K562 (cell line): ENCODE results near the gene PAX5. TPM values are rescaled to one million over a fixed set of nuclear protein-coding genes. Genes with fewer than 3 reads are reported as not detected.

ENCODE experiments used
- ATAC-seq: fragments of 200-7000 bp; cut with Tn5 transposase; 3 replicates; pipeline ENCODE4 v1.9.1; 2020; ENCODE audit warnings: moderate library complexity
- BruUV-seq: library from RNA; stranded (reverse); fragments of 400-500 nt; replicated peaks from 2 replicates; lab custom pipeline; 2021; lab: Mats Ljungman, UMichigan
- CTCF ChIA-PET: fragments of 300-600 bp; formaldehyde crosslinking; extraction: SDS; loops from one replicate; lab custom pipeline; 2021; ENCODE audit warnings: low intra/inter-chr PET ratio; lab: Yijun Ruan, JAX
- POLR2A ChIA-PET: fragments of 300-600, 350-650 bp; sonication (Branson Sonifier 250); formaldehyde crosslinking; extraction: SDS; loops from one replicate; lab custom pipeline; 2021; ENCODE audit warnings: antibody characterized with exemption, inconsistent platforms; lab: Yijun Ruan, JAX
- DNase-seq, 4 experiments: peaks; one replicate each; pipeline versions ENCODE4 v3.0.0 to v3.0.0-alpha.2; 2011 to 2018; ENCODE audit warnings: low spot score in 3 of 4, mixed read lengths in 3 of 4; ENCODE audit errors: extremely low read depth in 1 of 4
- FAIRE-seq: peaks from 2 replicates; lab custom pipeline; 2011; peaks lifted over from hg19 to GRCh38; lab: Jason Lieb, UNC
- H2AFZ ChIP-seq: 2 replicates; pipeline ENCODE4 v1.6.0; 2011; ENCODE audit warnings: low read depth, low read length, control low read depth, inconsistent platforms
- H3K27ac ChIP-seq: fragments of 200-600 bp; 3 replicates; pipeline ENCODE4 v1.8.0; 2011; ENCODE audit warnings: low read depth, mild to moderate bottlenecking, control low read depth, inconsistent platforms, low read length, moderate library complexity, mixed read lengths; ENCODE audit errors: extremely low read depth
- H3K27me3 ChIP-seq, 2 experiments: fragments of 300-600 bp in 1 of 2; 2 replicates in 1 of 2; 3 replicates in 1 of 2; pipeline versions ENCODE4 v1.6.0 to v1.8.0; 2011; ENCODE audit warnings: inconsistent platforms in 2 of 2, low read length in 2 of 2, mild to moderate bottlenecking in 1 of 2, mixed read lengths in 1 of 2, moderate library complexity in 1 of 2; ENCODE audit not compliant: control insufficient read depth in 2 of 2, insufficient read depth in 2 of 2
- H3K36me3 ChIP-seq: fragments of 300-600 bp; 3 replicates; pipeline ENCODE4 v1.8.0; 2011; ENCODE audit warnings: mild to moderate bottlenecking, low read length, inconsistent platforms; ENCODE audit not compliant: control insufficient read depth, insufficient read depth
- H3K4me1 ChIP-seq, 2 experiments: fragments of 200-600 bp in 1 of 2; replicated peaks in 1 of 2; 2 replicates in 1 of 2; 3 replicates in 1 of 2; pipeline versions ENCODE4 v1.5.1 to v1.8.0; 2011; ENCODE audit warnings: inconsistent platforms in 2 of 2, low read length in 2 of 2, mild to moderate bottlenecking in 1 of 2, mixed read lengths in 1 of 2, moderate library complexity in 1 of 2; ENCODE audit not compliant: control insufficient read depth in 2 of 2, insufficient read depth in 2 of 2
- H3K4me2 ChIP-seq: 2 replicates; pipeline ENCODE4 v1.6.1; 2011; ENCODE audit warnings: low read length, control low read depth, inconsistent platforms, mixed read lengths; ENCODE audit not compliant: insufficient read depth
- H3K4me3 ChIP-seq: fragments of 200-600 bp; sonication (generic), shearing (Covaris generic); 2 replicates; pipeline ENCODE4 v1.5.1; 2016; ENCODE audit warnings: control low read depth, inconsistent platforms
- H3K79me2 ChIP-seq: fragments of 200-600 bp; 3 replicates; pipeline ENCODE4 v1.8.0; 2011; ENCODE audit warnings: low read length, inconsistent platforms; ENCODE audit not compliant: control insufficient read depth, insufficient read depth
- H3K9ac ChIP-seq, 2 experiments: 2 replicates each; pipeline versions ENCODE4 v1.6.0 to v1.6.1; 2011; ENCODE audit warnings: low read depth in 2 of 2, low read length in 2 of 2, control low read depth in 1 of 2, inconsistent platforms in 1 of 2, mild to moderate bottlenecking in 1 of 2, mixed read lengths in 1 of 2; ENCODE audit not compliant: insufficient read depth in 1 of 2
- H3K9me1 ChIP-seq: one replicate; pipeline ENCODE4 v1.6.0; 2011; ENCODE audit warnings: inconsistent platforms, mild to moderate bottlenecking, low read length, moderate library complexity; ENCODE audit not compliant: control insufficient read depth, insufficient read depth
- H3K9me3 ChIP-seq: replicated peaks from 2 replicates; pipeline ENCODE4 v1.5.1; 2011; ENCODE audit warnings: low read depth, low read length, inconsistent platforms; ENCODE audit not compliant: control insufficient read depth, insufficient read depth
- H4K20me1 ChIP-seq: replicated peaks from 2 replicates; pipeline ENCODE4 v1.6.1; 2011; ENCODE audit warnings: low read length, inconsistent platforms, mixed read lengths; ENCODE audit not compliant: control insufficient read depth, insufficient read depth
- KAT8 ChIP-seq: fragments of 450-650 bp; IDR thresholded peaks from 2 replicates; pipeline ENCODE4 v1.6.1; 2016; ENCODE audit warnings: low read depth, mild to moderate bottlenecking
- MXI1 ChIP-seq: IDR thresholded peaks from 2 replicates; pipeline ENCODE4 v1.6.1; 2011; ENCODE audit warnings: low read depth, mild to moderate bottlenecking, improper control_type of control experiment, low read length
- PCBP1 ChIP-seq: fragments of 200-400 bp; formaldehyde crosslinking; IDR thresholded peaks from 2 replicates; pipeline ENCODE4 v1.6.1; 2018; ENCODE audit warnings: mild to moderate bottlenecking, low read depth, low read length; ENCODE audit not compliant: poor library complexity, severe bottlenecking
- POLR2A ChIP-seq: fragments of 450-650 bp; conservative IDR thresholded peaks from 2 replicates; pipeline ENCODE4 v1.6.1; 2016
- SRSF7 ChIP-seq: fragments of 200-400 bp; formaldehyde crosslinking; optimal IDR thresholded peaks from 2 replicates; pipeline ENCODE3; 2017; ENCODE audit warnings: mild to moderate bottlenecking, low read depth, low read length
- TAF9B ChIP-seq: fragments of 450-650 bp; IDR thresholded peaks from 2 replicates; pipeline ENCODE4 v1.6.1; 2018; ENCODE audit warnings: mild to moderate bottlenecking; ENCODE audit not compliant: partially characterized antibody
- YY1 ChIP-seq, 3 experiments: IDR thresholded peaks; 2 replicates each; pipeline ENCODE4 v1.6.1; 2011; ENCODE audit warnings: low read length in 2 of 3, mild to moderate bottlenecking in 2 of 3, moderate library complexity in 2 of 3, borderline replicate concordance in 1 of 3, control low read depth in 1 of 3, low read depth in 1 of 3; ENCODE audit not compliant: insufficient read depth in 3 of 3, insufficient replicate concordance in 2 of 3, control insufficient read depth in 1 of 3, insufficient read length in 1 of 3; ENCODE audit errors: extremely low read depth in 1 of 3
- ZNF668 ChIP-seq: fragments of 250-450 bp; sonication (Bioruptor Pico); IDR thresholded peaks from 2 replicates; pipeline ENCODE4 v1.8.0; 2022; ENCODE audit warnings: mild to moderate bottlenecking, inconsistent platforms
- WGBS: fragments of 100-300 bp; shearing (Covaris generic); methylation state at CpG from one replicate; pipeline ENCODE4 v1.1.6; 2016; ENCODE audit warnings: low coverage, mixed read lengths; ENCODE audit not compliant: insufficient coverage; ENCODE audit errors: missing lambda C conversion rate; 5-methylcytosine and 5-hydroxymethylcytosine counted together
- in situ Hi-C: fragments of 300-500 bp; cut with MboI; formaldehyde crosslinking; loops from 4 replicates; pipeline ENCODE4 v1.15.0; 2018; ENCODE audit warnings: inconsistent platforms, mixed read lengths
- intact Hi-C: fragments of 100-400 bp; cut with micrococcal nuclease; formaldehyde crosslinking; loops from 2 replicates; pipeline ENCODE4 v1.14.2; 2022
- polyA plus RNA-seq, 8 experiments: library from polyadenylated mRNA; depleted of rRNA in 4 of 8; stranded (reverse) in 5 of 8; unstranded in 3 of 8; fragments of >200 nt; fragmentation: Nextera tagmentation in 2 of 8; fragmentation: Illumina TruSeq in 1 of 8; extraction: Ambion mirVana in 2 of 8; extraction: Trizol in 1 of 8; gene quantifications; 2 replicates each; pipeline versions ENCODE4 v1.2.1 to v1.2.3, GENCODE V29; 2011 to 2014; ENCODE audit warnings: inconsistent platforms in 1 of 8, missing spikeins in 1 of 8
- total RNA-seq, 7 experiments: library from RNA; depleted of rRNA in 6 of 7; stranded (reverse); fragments of >200 nt in 6 of 7; fragmentation: Illumina TruSeq in 2 of 7; extraction: Trizol in 2 of 7; gene quantifications; 2 replicates each; pipeline versions ENCODE4 v1.2.1 to v1.2.3, GENCODE V29; 2011 to 2021; ENCODE audit warnings: low replicate concordance in 1 of 7
- TF ChIP-seq, protein P1 (sequence below): fragments of 150-350 bp; IDR thresholded peaks from 2 replicates; pipeline ENCODE4 v1.6.1; 2014; ENCODE audit warnings: low read depth, mild to moderate bottlenecking, low read length, borderline replicate concordance
- TF ChIP-seq, protein P2 (sequence below): fragments of 450-650 bp; IDR thresholded peaks from 2 replicates; pipeline ENCODE4 v1.6.1; 2016; ENCODE audit warnings: low read depth

Gene PAX5
- total and polyA plus RNA-seq, 9 of the 15 experiments (the other 6 are each of a cell fraction or from before 2014, with no cell fraction given) = 0.03 to 0.09 TPM; not detected in 7

DNA sequence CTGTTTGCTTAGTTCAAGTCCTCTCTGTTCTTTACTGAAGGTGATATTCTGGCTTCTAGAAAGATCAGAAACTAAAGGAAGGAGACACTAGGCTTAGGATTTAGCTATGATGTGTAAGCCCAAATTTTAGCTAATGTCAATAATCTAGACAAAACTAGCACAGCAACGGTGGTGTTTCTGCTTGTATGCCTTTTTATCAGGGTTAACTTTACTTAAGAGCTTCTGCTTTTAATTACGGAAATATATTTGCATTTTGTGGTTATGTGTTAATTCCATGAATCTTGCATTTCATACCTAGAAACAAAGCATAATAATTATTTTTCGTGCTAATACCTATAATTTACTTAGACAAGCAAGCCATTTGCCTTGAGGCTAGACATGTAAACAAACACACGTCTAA, 96.1 kb downstream of the PAX5 start (continued):
- TF ChIP-seq YY1 (IDR thresholded peaks at IDR 0.05; ENCODE audit: borderline replicate concordance in 1 of 3, control insufficient read depth in 1 of 3, extremely low read depth in 1 of 3, insufficient read depth in 3 of 3, insufficient read length in 1 of 3, insufficient replicate concordance in 2 of 3, low read depth in 1 of 3, low read length in 2 of 3) (no peak), ZNF668 (no peak), KAT8 (no peak), MXI1 (no peak)

DNA sequence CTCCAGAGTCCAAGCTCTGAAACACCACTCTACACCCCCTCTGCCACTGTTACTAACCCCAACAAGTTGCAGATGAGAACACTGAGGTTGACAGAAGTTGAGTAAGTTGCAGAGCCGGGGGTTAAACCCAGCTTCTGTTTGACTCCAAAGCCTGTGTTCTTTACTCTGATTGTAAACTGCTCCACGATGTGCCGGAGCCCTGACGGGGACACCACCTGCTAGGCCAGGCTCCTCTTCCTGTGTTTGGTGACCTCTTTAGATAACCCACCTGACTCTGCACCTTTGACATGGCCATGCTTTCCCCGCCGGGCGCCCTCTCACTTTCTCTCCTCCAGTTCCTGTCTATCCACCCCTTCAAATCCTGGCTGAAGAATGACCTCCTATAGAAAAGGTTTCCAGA, 96.7 kb downstream of the PAX5 start:
- ChIA-PET CTCF (no interaction called here), POLR2A (no interaction called here)
- Histone ChIP-seq H4K20me1 (no peaks in the 10 kb centered on the region), H3K27ac (no peak overlapping the region), H3K4me3 (no peak overlapping the region), H3K4me1 (no peaks in the 10 kb centered on the region), H3K27me3 (peaks cover 0 to 42% of the 10 kb centered on the region in 2 experiments; a peak in 2 of 5 replicates), H3K4me2 (no peak overlapping the region), H3K36me3 (no peaks in the 10 kb centered on the region), H2AFZ (no peak overlapping the region), H3K9me3 (no peaks in the 10 kb centered on the region), H3K79me2 (no peaks in the 10 kb centered on the region), H3K9ac (no peak overlapping the region), H3K9me1 (no peaks in the 10 kb centered on the region)
- 1% methylated on average over 7 of the region's 7 CpGs for WGBS
- intact Hi-C loops (no loop called here), in situ Hi-C loops (no loop called here)
- no peak for DNase-seq
- ATAC-seq = no peak
- no peak for FAIRE-seq
- no TSS peak for BruUV-seq
- TF ChIP-seq, protein P1, sequence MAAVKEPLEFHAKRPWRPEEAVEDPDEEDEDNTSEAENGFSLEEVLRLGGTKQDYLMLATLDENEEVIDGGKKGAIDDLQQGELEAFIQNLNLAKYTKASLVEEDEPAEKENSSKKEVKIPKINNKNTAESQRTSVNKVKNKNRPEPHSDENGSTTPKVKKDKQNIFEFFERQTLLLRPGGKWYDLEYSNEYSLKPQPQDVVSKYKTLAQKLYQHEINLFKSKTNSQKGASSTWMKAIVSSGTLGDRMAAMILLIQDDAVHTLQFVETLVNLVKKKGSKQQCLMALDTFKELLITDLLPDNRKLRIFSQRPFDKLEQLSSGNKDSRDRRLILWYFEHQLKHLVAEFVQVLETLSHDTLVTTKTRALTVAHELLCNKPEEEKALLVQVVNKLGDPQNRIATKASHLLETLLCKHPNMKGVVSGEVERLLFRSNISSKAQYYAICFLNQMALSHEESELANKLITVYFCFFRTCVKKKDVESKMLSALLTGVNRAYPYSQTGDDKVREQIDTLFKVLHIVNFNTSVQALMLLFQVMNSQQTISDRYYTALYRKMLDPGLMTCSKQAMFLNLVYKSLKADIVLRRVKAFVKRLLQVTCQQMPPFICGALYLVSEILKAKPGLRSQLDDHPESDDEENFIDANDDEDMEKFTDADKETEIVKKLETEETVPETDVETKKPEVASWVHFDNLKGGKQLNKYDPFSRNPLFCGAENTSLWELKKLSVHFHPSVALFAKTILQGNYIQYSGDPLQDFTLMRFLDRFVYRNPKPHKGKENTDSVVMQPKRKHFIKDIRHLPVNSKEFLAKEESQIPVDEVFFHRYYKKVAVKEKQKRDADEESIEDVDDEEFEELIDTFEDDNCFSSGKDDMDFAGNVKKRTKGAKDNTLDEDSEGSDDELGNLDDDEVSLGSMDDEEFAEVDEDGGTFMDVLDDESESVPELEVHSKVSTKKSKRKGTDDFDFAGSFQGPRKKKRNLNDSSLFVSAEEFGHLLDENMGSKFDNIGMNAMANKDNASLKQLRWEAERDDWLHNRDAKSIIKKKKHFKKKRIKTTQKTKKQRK = no peak
- no peak for TF ChIP-seq PCBP1
- TF ChIP-seq TAF9B = no peak
- no peak for TF ChIP-seq POLR2A
- TF ChIP-seq, protein P2, sequence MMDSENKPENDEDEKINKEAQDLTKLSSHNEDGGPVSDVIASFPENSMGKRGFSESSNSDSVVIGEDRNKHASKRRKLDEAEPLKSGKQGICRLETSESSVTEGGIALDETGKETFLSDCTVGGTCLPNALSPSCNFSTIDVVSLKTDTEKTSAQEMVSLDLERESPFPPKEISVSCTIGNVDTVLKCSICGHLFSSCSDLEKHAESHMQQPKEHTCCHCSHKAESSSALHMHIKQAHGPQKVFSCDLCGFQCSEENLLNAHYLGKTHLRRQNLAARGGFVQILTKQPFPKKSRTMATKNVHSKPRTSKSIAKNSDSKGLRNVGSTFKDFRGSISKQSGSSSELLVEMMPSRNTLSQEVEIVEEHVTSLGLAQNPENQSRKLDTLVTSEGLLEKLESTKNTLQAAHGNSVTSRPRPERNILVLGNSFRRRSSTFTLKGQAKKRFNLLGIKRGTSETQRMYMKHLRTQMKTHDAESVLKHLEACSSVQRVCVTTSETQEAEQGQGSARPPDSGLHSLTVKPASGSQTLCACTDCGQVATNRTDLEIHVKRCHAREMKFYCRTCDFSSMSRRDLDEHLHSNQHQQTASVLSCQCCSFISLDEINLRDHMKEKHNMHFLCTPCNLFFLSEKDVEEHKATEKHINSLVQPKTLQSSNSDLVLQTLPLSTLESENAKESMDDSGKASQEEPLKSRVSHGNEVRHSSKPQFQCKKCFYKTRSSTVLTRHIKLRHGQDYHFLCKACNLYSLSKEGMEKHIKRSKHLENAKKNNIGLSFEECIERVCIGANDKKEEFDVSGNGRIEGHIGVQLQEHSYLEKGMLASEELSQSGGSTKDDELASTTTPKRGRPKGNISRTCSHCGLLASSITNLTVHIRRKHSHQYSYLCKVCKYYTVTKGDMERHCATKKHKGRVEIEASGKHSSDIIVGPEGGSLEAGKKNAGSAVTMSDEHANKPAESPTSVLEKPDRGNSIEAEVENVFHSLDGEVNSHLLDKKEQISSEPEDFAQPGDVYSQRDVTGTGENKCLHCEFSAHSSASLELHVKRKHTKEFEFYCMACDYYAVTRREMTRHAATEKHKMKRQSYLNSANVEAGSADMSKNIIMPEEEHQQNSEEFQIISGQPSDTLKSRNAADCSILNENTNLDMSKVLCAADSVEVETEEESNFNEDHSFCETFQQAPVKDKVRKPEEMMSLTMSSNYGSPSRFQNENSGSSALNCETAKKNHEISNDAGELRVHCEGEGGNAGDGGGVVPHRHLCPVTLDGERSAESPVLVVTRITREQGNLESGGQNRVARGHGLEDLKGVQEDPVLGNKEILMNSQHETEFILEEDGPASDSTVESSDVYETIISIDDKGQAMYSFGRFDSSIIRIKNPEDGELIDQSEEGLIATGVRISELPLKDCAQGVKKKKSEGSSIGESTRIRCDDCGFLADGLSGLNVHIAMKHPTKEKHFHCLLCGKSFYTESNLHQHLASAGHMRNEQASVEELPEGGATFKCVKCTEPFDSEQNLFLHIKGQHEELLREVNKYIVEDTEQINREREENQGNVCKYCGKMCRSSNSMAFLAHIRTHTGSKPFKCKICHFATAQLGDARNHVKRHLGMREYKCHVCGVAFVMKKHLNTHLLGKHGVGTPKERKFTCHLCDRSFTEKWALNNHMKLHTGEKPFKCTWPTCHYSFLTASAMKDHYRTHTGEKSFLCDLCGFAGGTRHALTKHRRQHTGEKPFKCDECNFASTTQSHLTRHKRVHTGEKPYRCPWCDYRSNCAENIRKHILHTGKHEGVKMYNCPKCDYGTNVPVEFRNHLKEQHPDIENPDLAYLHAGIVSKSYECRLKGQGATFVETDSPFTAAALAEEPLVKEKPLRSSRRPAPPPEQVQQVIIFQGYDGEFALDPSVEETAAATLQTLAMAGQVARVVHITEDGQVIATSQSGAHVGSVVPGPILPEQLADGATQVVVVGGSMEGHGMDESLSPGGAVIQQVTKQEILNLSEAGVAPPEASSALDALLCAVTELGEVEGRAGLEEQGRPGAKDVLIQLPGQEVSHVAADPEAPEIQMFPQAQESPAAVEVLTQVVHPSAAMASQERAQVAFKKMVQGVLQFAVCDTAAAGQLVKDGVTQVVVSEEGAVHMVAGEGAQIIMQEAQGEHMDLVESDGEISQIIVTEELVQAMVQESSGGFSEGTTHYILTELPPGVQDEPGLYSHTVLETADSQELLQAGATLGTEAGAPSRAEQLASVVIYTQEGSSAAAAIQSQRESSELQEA = no peak
- TF ChIP-seq SRSF7 = no peak
